ENCODE measurements around the gene RGS7.

GRCh38 chr1:241172486-241172885, 184.5 kb downstream of the RGS7 start:
- TF ChIP-seq CTCF (conservative IDR thresholded peaks at IDR 0.05; ENCODE audit: low read depth, low read length), result no peak
- no peak for TF ChIP-seq CHD1 (IDR thresholded peaks at IDR 0.05; ENCODE audit: low read depth, low read length)

Measured in IMR-90 (cell line).